HG03108 (cell line): ENCODE data around the gene KIRREL2.
"Not testable (repeated sequence)": the region's sequence is repeated elsewhere in the genome, so short reads cannot be mapped to it uniquely, and the experiment has no call there.

Experiments
- ATAC-seq: cut with Tn5 transposase; IDR thresholded peaks from one replicate; pipeline ENCODE4 v1.9.1; 2021; ENCODE audit warnings: moderate library complexity; ENCODE audit not compliant: unreplicated experiment

The KIRREL2 gene

DNA sequence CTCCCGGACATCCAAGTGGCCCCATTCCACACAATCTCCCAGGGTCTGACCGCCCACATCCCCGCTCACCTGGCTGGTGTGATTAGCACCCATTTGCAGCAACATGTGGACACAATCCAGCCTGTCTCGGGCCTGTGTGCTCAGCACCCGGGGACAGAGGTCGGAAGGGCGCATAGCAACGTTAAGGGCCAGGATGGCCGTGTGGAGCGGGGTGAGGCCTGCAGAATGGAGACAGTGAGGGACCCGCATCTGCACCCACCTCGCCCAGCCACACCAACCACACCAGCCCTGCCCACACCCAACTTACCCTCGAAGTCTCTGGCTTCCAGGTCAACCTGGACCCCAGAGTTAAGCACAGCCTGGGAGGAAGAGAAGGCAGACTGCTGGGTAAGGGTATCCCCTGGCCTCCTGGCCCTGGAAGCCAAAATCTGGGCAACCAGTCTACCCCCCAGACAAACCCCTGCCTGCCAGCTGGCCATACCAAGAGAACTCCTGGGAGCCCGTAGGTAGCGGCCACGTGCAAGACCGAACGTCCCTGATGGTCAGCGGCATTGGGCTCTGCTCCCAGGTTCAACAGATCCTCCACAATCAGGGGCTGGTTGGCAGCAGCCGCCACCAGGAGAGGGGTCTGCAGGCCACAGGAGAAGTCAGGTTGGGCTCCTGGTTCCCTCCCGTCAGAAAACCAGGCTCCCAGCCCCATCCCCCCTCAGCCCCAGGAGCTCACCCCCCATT, 39.4 kb downstream of the KIRREL2 start:
- ATAC-seq = no peak

- ATAC-seq = no peak
These were observed 39.9 kb downstream of the KIRREL2 start for GRCh38 chr19:35896643-35897040.

DNA sequence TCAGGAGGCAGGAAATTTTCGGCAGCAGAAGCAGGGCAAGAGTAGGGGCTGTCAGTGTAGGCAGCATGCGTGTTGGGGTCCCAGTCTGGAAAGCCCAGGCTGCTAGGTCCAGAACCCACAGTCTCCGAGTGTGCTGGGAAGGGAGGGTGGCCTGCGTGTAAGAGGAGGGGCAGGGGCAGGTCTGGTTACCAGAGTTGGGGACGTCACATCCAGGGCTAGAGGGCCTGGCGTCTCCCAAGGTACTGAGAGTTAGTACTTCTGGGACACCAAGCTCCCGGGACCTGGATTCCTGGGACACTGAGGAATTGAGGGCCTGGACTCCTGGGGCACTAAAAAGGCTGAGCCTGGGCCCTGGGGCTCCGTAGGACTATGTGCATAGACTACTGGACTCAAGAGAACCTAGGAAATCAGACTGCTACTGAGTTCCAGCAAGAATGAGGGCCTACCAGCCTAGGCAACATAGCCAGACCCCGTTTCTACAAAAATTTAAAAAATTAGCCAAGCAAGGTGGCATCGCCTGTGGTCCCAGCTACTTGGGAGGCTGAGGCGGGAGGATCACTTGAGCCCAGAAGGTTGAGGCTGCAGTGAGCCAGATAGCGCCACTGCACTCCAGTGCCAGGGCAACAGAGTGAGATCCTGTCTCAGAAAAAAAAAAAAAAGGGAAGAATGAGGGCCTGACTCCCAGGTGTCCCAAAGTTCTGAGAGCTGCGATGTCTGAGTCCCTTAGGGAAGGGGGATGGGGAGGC, 41.2 kb downstream of the KIRREL2 start:
- ATAC-seq = no peak

GRCh38 chr19:35898499-35898809, 41.7 kb downstream of the KIRREL2 start:
- ATAC-seq = no peak

- ATAC-seq = peak; percentile 36
These were observed 43.0 kb downstream of the KIRREL2 start for GRCh38 chr19:35899547-35900214.

GRCh38 chr19:35901055-35901644, 44.4 kb downstream of the KIRREL2 start:
- ATAC-seq = no peak

GRCh38 chr19:35901854-35902661, 45.3 kb downstream of the KIRREL2 start, which contains the start of gene HCST:
HCST (plus strand) TSS chr19:35902529; CDS start chr19:35902594, 65 bp downstream.
- ATAC-seq = no peak

- ATAC-seq = no peak
These were observed 46.3 kb downstream of the KIRREL2 start for GRCh38 chr19:35902870-35903475.

DNA sequence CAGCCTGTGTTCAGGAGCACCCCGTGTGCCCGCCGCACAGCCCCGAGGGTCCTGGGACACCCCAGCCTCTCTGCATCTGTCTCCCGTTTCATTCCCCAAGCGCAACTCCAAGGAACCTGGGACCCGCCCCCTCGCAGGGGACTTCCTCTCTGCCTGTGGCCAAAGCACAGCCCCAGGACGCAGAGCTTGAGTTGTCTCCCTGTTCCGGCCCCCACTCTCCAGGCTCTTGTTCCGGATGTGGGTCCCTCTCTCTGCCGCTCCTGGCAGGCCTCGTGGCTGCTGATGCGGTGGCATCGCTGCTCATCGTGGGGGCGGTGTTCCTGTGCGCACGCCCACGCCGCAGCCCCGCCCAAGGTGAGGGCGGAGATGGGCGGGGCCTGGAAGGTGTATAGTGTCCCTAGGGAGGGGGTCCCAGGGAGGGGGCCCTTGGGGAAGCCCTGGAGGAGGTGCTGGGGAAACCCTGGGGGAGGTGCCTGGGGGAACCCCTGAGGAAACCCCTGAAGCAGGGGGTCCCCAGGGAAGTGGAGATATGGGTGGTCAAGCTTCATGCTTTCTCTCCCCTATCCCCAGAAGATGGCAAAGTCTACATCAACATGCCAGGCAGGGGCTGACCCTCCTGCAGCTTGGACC, 47.0 kb downstream of the KIRREL2 start:
- peak; percentile 36 for ATAC-seq

DNA sequence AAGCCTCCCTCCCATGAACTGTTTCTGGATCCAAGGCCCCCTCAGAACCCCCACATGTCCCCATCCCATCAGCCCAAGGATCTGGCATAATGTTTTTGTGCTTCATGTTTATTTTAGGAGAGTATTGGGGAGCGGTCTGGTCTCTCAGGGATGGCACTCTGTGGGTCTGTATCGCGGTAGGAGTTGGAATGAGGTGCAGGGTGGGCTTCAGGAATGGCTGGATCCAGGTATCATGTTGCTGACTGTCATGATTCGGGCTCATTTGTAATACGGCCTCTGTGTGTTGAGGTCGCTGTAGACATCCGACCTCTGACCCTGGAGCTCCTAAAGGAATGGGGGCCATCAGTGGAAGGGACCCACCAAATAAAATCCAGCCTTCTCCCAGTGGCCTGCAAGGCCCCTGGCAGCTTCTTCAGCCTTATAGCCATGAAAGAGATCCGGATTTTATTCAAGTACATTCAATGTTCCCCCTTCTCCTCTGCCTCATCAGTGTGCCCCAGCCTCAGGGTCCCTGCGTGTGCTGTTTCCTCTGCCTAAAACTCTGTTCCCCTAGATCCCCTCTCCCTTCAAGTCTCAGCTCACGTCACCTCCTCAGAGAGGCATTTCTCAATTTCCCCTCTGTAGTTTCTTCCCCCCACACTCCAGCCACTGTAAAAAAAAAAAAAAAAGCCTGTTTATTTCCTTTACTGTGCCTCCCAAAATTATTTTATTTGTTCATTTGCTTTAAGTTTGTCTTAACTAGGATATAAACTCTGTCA, 47.8 kb downstream of the KIRREL2 start:
- ATAC-seq = no peak

DNA sequence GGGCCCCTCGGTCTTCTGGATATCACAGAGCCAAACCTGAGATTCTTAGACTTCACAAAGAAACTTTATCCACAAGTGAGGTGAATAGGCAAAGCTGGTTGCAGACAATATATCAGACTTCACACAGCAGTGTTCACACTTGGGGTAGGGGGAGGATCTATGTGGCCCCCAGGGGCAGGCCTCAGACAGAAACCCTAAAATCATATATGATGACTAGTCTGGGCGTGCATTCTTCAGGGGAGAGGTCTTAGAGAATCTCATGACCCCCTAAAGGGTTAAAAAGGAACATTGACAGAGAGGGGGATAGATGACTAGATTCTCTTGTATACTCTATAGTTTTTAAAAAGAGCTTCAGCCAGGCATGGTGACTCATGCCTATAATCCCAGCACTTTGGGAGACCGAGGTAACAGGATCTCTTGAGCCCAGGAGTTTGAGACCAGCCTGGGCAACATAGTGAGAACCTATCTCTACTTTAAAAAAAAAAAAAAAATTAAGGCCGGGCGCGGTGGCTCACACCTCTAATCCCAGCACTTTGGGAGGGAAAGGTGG, 48.5 kb downstream of the KIRREL2 start:
- ATAC-seq = no peak

- ATAC-seq = no peak
These were observed 50.6 kb downstream of the KIRREL2 start for GRCh38 chr19:35907377-35907745.

DNA sequence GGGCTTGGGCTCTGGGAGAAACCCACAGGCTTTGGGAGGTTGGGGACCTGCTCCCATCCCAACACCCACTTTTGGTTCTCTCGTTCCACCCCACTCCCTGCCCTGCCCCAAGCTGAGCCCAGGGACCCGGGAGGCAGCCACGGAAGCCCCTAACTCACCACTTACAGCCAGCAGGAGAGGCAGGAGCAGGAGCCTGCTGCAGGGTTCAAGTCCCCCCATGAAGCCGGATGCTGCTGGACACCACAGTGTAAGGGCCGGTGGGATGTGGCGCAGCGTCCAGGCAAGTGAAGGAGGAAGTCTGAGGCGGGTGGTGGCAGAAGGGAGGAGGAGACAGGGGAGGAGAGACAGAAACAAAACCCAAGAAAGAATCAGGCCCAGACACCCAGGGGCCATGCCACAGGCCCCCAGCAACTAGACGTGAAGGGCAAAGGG, 51.3 kb downstream of the KIRREL2 start, which contains the start of gene TYROBP:
TSS of gene TYROBP (minus strand) at position 286 of the 432 bp plus-strand sequence. CDS start at position 219, 67 bp downstream.
- ATAC-seq = no peak

DNA sequence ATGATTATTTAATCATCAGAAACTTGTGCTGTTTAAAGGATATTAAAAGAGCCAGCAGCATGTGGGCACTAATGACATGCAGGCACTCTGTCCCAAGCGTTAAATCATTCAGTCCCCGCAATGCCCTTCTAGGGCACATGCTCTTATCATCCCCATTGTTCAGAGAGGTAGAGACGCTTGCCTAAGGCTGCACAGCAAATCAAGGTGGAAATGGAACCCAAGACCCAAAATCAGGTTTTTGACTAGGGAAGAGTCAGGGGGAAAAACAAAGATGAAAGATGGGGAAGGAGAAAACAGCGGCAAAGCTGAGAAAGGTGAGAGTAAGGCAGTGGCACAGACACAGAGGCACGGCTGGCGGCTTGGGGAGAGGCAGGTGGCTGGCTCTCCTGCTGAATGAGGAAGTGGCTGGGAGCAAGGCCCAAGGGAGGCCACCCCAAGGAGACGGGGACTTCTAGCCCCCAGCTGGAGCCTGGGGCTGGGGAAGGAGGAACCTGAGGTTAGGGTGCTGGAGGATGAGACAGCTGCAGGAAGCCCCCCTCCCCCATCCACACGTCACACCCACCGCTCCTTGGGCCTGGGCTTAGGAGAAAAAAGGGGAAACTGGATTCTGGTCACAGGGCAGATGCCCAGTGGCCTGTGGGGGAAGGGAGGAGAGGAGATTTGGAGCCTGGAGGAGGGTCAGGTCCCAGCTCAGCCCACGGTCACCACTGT, 52.4 kb downstream of the KIRREL2 start:
- peak; percentile 46 for ATAC-seq

GRCh38 chr19:35909684-35910035, 52.9 kb downstream of the KIRREL2 start:
- ATAC-seq = no peak

- not testable (repeated sequence) for ATAC-seq
These were observed 53.6 kb downstream of the KIRREL2 start for GRCh38 chr19:35910355-35910754.

GRCh38 chr19:35911173-35911572, 54.5 kb downstream of the KIRREL2 start:
- no peak for ATAC-seq

- no peak for ATAC-seq
These were observed 55.1 kb downstream of the KIRREL2 start for GRCh38 chr19:35911790-35912189.
